ENCODE measurements around the gene ZBTB16.

Gene ZBTB16

GRCh38 chr11:114152785-114153184 is 93.3 kb downstream of the ZBTB16 start:
- no peak for DNase-seq (ENCODE audit: low spot score)

GRCh38 chr11:114153224-114153623 is 93.7 kb downstream of the ZBTB16 start:
- no peak for DNase-seq (ENCODE audit: low spot score)

- no peak for DNase-seq (ENCODE audit: low spot score)
Observed at GRCh38 chr11:114154271-114155047, 94.9 kb downstream of the ZBTB16 start.

- no peak for DNase-seq (ENCODE audit: low spot score)
Observed at GRCh38 chr11:114155116-114155515, 95.6 kb downstream of the ZBTB16 start.

GRCh38 chr11:114156131-114156581 is 96.6 kb downstream of the ZBTB16 start:
- DNase-seq (ENCODE audit: low spot score) = no peak

GRCh38 chr11:114156782-114157181 is 97.3 kb downstream of the ZBTB16 start:
- DNase-seq (ENCODE audit: low spot score) = no peak

- DNase-seq (ENCODE audit: low spot score) = no peak
Observed at GRCh38 chr11:114157476-114158050, 98.1 kb downstream of the ZBTB16 start.

GRCh38 chr11:114158421-114158820 is 98.9 kb downstream of the ZBTB16 start:
- no peak for DNase-seq (ENCODE audit: low spot score)

- DNase-seq (ENCODE audit: low spot score) = no peak
Observed at GRCh38 chr11:114158886-114159285, 99.4 kb downstream of the ZBTB16 start.

- no peak for DNase-seq (ENCODE audit: low spot score)
Observed at GRCh38 chr11:114159320-114159719, 99.8 kb downstream of the ZBTB16 start.

GRCh38 chr11:114159802-114160632 is 100.5 kb downstream of the ZBTB16 start:
- peak; percentile 98 for DNase-seq (ENCODE audit: low spot score)

GRCh38 chr11:114160894-114161293 is 101.4 kb downstream of the ZBTB16 start:
- DNase-seq (ENCODE audit: low spot score) = no peak

GRCh38 chr11:114161486-114162250 is 102.2 kb downstream of the ZBTB16 start:
- DNase-seq (ENCODE audit: low spot score) = no peak

- DNase-seq (ENCODE audit: low spot score) = peak; percentile 94
Observed at GRCh38 chr11:114162719-114163123, 103.2 kb downstream of the ZBTB16 start.

- DNase-seq (ENCODE audit: low spot score) = no peak
Observed at GRCh38 chr11:114163229-114163631, 103.7 kb downstream of the ZBTB16 start.

- DNase-seq (ENCODE audit: low spot score) = no peak
Observed at GRCh38 chr11:114163830-114164401, 104.4 kb downstream of the ZBTB16 start.

GRCh38 chr11:114164546-114164945 is 105.0 kb downstream of the ZBTB16 start:
- DNase-seq (ENCODE audit: low spot score) = no peak

- no peak for DNase-seq (ENCODE audit: low spot score)
Observed at GRCh38 chr11:114165326-114166230, 106.1 kb downstream of the ZBTB16 start.

GRCh38 chr11:114166362-114166761 is 106.9 kb downstream of the ZBTB16 start:
- DNase-seq (ENCODE audit: low spot score) = no peak

- DNase-seq (ENCODE audit: low spot score) = no peak
Observed at GRCh38 chr11:114166897-114167323, 107.4 kb downstream of the ZBTB16 start.
